Kidney epithelial cell (primary cell): ENCODE measurements around the gene GRAMD2B. TPM values are rescaled to one million over a fixed set of nuclear protein-coding genes. Genes with fewer than 3 reads are reported as not detected.

Experiments used
- DNase-seq: peaks from one replicate; pipeline ENCODE4 v3.0.0-alpha.2; 2010; ENCODE audit warnings: low read depth
- H3K27me3 ChIP-seq: 2 replicates; pipeline ENCODE4 v1.6.0; 2011; ENCODE audit warnings: low read length; ENCODE audit not compliant: control insufficient read depth, insufficient read depth
- H3K36me3 ChIP-seq: 2 replicates; pipeline ENCODE4 v1.5.1; 2011; ENCODE audit warnings: low read length; ENCODE audit not compliant: control insufficient read depth, insufficient read depth
- H3K4me3 ChIP-seq: 2 replicates; pipeline ENCODE4 v1.5.1; 2011; ENCODE audit warnings: low read depth, mild to moderate bottlenecking, control low read depth, low read length
- total RNA-seq: library from RNA; depleted of rRNA; stranded (reverse); fragments of >200 nt; gene quantifications from 2 replicates; pipeline ENCODE4 v1.2.3, GENCODE V29; 2015
- TF ChIP-seq, protein P1 (sequence below): IDR thresholded peaks from 2 replicates; pipeline ENCODE4 v1.5.1; 2011; ENCODE audit warnings: mild to moderate bottlenecking, moderate library complexity, low read length, control low read depth, inconsistent platforms; ENCODE audit not compliant: insufficient read depth, poor library complexity, severe bottlenecking

Gene GRAMD2B
- total RNA-seq, 1 donor from 2014 or later = 36.9 TPM

DNA sequence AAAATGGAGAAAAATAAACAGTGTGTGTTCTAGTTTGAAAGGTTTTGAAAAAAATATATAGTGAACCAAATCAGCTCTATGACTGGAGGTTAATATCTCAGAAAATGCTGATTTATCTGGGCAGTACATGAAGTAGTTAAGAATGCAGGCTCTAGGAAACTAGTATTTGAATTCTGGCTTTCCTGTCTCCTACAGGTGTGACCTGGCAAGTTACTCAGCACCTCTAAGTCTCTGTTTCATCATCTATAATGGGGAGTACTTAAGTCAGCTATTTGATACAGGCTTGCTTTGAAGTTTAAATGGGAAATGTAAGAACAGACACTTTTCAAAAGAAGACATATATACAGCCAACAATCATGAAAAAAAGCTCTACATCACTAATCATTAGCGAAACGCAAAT lies 5.2 kb downstream of the GRAMD2B start:
- Histone ChIP-seq H3K36me3 (no peaks in the 10 kb centered on the region), H3K27me3 (no peaks in the 10 kb centered on the region), H3K4me3 (no peak overlapping the region)
- TF ChIP-seq, protein P1, sequence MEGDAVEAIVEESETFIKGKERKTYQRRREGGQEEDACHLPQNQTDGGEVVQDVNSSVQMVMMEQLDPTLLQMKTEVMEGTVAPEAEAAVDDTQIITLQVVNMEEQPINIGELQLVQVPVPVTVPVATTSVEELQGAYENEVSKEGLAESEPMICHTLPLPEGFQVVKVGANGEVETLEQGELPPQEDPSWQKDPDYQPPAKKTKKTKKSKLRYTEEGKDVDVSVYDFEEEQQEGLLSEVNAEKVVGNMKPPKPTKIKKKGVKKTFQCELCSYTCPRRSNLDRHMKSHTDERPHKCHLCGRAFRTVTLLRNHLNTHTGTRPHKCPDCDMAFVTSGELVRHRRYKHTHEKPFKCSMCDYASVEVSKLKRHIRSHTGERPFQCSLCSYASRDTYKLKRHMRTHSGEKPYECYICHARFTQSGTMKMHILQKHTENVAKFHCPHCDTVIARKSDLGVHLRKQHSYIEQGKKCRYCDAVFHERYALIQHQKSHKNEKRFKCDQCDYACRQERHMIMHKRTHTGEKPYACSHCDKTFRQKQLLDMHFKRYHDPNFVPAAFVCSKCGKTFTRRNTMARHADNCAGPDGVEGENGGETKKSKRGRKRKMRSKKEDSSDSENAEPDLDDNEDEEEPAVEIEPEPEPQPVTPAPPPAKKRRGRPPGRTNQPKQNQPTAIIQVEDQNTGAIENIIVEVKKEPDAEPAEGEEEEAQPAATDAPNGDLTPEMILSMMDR = no peak
- no peak for DNase-seq

DNA sequence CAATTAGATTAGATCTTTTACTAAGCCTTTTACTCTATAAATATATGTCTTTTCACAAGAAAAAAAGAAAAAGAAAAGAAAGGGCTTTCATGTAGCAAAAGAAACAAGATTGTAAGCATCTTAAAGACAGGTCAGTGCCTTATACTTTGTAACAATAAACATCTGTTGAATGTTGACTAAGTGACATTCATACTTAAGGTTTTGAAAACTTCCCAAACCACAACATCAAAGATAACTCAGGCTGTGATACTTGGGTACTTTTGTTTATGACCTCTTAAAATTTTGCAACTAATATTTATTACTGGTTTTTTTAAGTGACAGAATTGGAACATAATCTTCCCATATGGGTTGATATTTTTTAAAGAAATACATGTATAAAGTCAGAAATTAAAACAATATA lies 7.4 kb downstream of the GRAMD2B start:
- Histone ChIP-seq H3K4me3 (no peak overlapping the region), H3K36me3 (no peaks in the 10 kb centered on the region), H3K27me3 (no peaks in the 10 kb centered on the region)
- TF ChIP-seq, protein P1 = no peak
- DNase-seq = no peak

DNA sequence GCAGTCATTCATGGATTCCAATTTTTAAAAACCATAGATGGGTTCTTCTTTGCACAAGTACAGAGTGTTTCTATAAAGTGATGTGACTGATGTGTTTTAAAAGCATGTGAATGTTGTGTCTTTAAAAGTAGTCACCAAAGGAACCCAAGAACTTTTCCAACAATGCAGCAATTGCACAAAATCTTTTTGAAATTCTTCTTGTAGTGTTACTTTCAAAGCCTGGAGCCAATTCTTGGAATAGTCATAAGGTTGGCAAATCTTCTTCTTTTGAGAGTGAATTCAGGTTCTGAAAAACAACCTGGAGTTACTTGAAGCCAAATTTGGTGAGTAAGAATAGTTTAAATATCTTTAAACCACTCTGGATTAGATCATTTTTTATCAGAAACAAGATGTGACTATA lies 10.5 kb downstream of the GRAMD2B start:
- Histone ChIP-seq H3K27me3 (no peaks in the 10 kb centered on the region), H3K4me3 (no peak overlapping the region), H3K36me3 (no peaks in the 10 kb centered on the region)
- TF ChIP-seq, protein P1 = no peak
- DNase-seq = no peak

DNA sequence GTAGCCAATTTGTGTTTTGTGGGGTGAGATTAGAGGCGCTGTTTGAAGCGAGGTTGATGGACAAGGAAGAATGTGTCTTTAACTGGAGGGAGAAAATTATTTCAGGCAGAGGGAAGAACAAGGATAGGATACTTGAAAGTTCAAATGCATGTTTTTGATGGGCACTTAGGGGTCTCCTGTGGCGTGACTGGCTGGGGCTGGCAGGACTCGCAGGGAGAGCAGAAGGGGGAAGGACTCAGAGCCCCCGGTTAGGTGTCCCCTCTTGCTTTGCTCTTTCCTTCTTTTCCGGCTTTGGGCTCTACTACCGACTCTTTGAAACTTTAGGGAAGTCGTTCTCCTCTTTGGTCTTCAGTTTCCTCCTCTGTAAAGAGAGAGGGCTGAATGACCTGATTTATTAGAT lies 12.1 kb downstream of the GRAMD2B start:
- no peak for DNase-seq
- Histone ChIP-seq H3K36me3 (no peaks in the 10 kb centered on the region), H3K27me3 (no peaks in the 10 kb centered on the region), H3K4me3 (no peak overlapping the region)
- TF ChIP-seq, protein P1 = no peak

DNA sequence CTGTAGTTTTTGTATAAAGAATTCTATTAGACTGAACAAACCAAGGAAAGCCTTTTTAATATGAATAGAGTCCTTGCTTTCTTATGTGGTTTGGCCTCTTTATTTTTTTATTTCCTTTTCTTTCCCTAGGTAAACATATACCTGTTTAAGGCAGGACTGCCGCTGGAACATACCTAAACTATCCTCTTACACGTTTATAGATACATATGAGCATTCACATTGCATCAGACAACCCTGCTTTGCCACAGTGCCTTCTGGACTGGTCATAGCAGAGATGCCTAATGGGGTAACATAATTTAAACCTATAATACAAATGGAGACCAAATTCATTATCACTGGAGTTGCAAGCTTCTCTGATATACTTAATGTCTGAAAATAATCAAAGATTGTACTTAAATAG lies 12.5 kb downstream of the GRAMD2B start:
- no peak for DNase-seq
- no peaks in the 10 kb centered on the region for H3K36me3 ChIP-seq
- TF ChIP-seq, protein P1 = no peak
- no peak overlapping the region for H3K4me3 ChIP-seq
- no peaks in the 10 kb centered on the region for H3K27me3 ChIP-seq

DNA sequence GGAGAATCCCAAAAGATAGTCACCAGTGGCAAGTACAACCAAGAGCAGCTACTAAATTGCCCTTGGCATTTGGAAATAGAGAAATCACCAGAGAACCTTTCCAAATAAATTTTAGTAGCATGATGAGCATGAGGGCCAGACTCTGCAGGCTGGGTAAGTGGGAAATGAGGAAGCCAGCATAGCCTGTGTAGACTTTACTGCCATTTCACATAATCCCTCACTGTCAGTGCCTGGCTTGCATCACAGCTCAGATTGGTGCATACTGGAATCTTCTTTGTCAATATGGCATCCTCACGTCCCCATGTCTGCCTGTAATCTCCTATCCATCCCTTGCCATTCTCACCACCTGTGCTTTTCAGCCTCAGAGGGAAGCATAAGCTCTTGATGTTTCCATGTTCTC lies 14.5 kb downstream of the GRAMD2B start:
- TF ChIP-seq, protein P1 = no peak
- H3K27me3 ChIP-seq = no peaks in the 10 kb centered on the region

More for the DNA sequence above, 14.5 kb downstream of the GRAMD2B start:
- no peaks in the 10 kb centered on the region for H3K36me3 ChIP-seq
- no peak overlapping the region for H3K4me3 ChIP-seq
- no peak for DNase-seq
